Caco-2 (cell line): ENCODE measurements around the gene IL31RA. TPM values are rescaled to one million over a fixed set of nuclear protein-coding genes. Genes with fewer than 3 reads are reported as not detected.

Source experiments
- BruUV-seq: library from RNA; stranded (reverse); fragments of 400-500 nt; replicated peaks from 2 replicates; lab custom pipeline; 2021; lab: Mats Ljungman, UMichigan
- CTCF ChIA-PET: fragments of 300-600 bp; sonication (Branson Sonifier 250); formaldehyde crosslinking; loops from one replicate; lab custom pipeline; 2022; ENCODE audit warnings: antibody characterized with exemption; lab: Charles Lee
- POLR2A ChIA-PET: fragments of 300-600 bp; sonication (Branson Sonifier 250); formaldehyde crosslinking; loops from one replicate; lab custom pipeline; 2022; ENCODE audit warnings: antibody characterized with exemption; lab: Charles Lee
- DNase-seq, 2 experiments: peaks; one replicate each; pipeline versions ENCODE4 v3.0.0 to v3.0.0-alpha.2; 2020 to 2022
- H3K27me3 ChIP-seq: replicated peaks from 2 replicates; pipeline ENCODE4 v1.6.0; 2011; ENCODE audit warnings: low read length; ENCODE audit not compliant: control insufficient read depth, insufficient read depth
- H3K36me3 ChIP-seq: 2 replicates; pipeline ENCODE4 v1.5.1; 2011; ENCODE audit warnings: low read length; ENCODE audit not compliant: control insufficient read depth, insufficient read depth
- H3K4me1 ChIP-seq: fragments of 250-450 bp; sonication (Bioruptor Pico); 2 replicates; pipeline ENCODE4 v1.5.1; 2020; ENCODE audit warnings: mild to moderate bottlenecking
- H3K4me3 ChIP-seq: 2 replicates; pipeline ENCODE4 v1.5.1; 2011; ENCODE audit warnings: low read depth, mild to moderate bottlenecking, control low read depth, low read length
- H3K9me3 ChIP-seq: fragments of 250-450 bp; sonication (Bioruptor Pico); 2 replicates; pipeline ENCODE4 v1.5.1; 2020; ENCODE audit warnings: mild to moderate bottlenecking, moderate library complexity
- H3K27ac Mint-ChIP-seq: one replicate; pipeline ENCODE4 v1.8.0; 2022; ENCODE audit warnings: mixed read lengths; ENCODE audit not compliant: unreplicated experiment
- H3K27me3 Mint-ChIP-seq: one replicate; pipeline ENCODE4 v1.8.0; 2022; ENCODE audit warnings: mixed read lengths; ENCODE audit not compliant: insufficient read depth, unreplicated experiment
- H3K36me3 Mint-ChIP-seq: one replicate; pipeline ENCODE4 v1.8.0; 2022; ENCODE audit warnings: mild to moderate bottlenecking, mixed read lengths; ENCODE audit not compliant: insufficient read depth, unreplicated experiment
- H3K4me1 Mint-ChIP-seq: one replicate; pipeline ENCODE4 v1.8.0; 2022; ENCODE audit warnings: low read depth, mixed read lengths; ENCODE audit not compliant: unreplicated experiment
- H3K4me3 Mint-ChIP-seq: one replicate; pipeline ENCODE4 v1.8.0; 2022; ENCODE audit warnings: mild to moderate bottlenecking, moderate library complexity, mixed read lengths; ENCODE audit not compliant: unreplicated experiment
- H3K9me3 Mint-ChIP-seq: one replicate; pipeline ENCODE4 v1.8.0; 2022; ENCODE audit warnings: mixed read lengths; ENCODE audit not compliant: unreplicated experiment
- CTCF ChIP-seq, 2 experiments: fragments of 200-600 bp in 1 of 2; IDR thresholded peaks; 1 replicate in 1 of 2; 2 replicates in 1 of 2; pipeline versions ENCODE4 v1.5.1 to v1.8.0; 2011 to 2022; ENCODE audit warnings: antibody characterized with exemption in 1 of 2, control low read depth in 1 of 2, inconsistent platforms in 1 of 2, low read depth in 1 of 2, low read length in 1 of 2, mild to moderate bottlenecking in 1 of 2, moderate library complexity in 1 of 2; ENCODE audit not compliant: insufficient read depth in 1 of 2, severe bottlenecking in 1 of 2, unreplicated experiment in 1 of 2
- intact Hi-C: fragments of 100-400 bp; cut with micrococcal nuclease; formaldehyde crosslinking; loops from one replicate; pipeline ENCODE4 v1.10.0; 2022; ENCODE audit not compliant: unreplicated experiment
- total RNA-seq: library from RNA; stranded (reverse); gene quantifications from 2 replicates; pipeline ENCODE4 v1.2.3, GENCODE V29; 2022

IL31RA gene
- total RNA-seq, 1 experiment from 2014 or later = not detected

GRCh38 chr5:55919625-55920024, 68.5 kb downstream of the IL31RA start:
- no peak for DNase-seq
- Histone ChIP-seq H3K4me3 (no peak overlapping the region), H3K9me3 (no peaks in the 10 kb centered on the region), H3K27me3 (no peaks in the 10 kb centered on the region), H3K36me3 (no peaks in the 10 kb centered on the region), H3K4me1 (peaks cover 50% of the 10 kb centered on the region)
- H3K4me1 Mint-ChIP-seq = peaks cover 33% of the 10 kb centered on the region
- H3K36me3 Mint-ChIP-seq = peaks cover 4% of the 10 kb centered on the region
- CTCF ChIA-PET = interaction anchor here (0.5 to 0.7 kb wide), 2 partner anchors 207 to 528 kb away, joined by 3 read pairs; no protein-coding TSS in a partner anchor
- no peaks in the 10 kb centered on the region for H3K9me3 Mint-ChIP-seq
- BruUV-seq = no TSS peak
- intact Hi-C loops = no loop called here
- POLR2A ChIA-PET = no interaction called here
- no peak for TF ChIP-seq CTCF (IDR thresholded peaks at IDR 0.05; ENCODE audit: insufficient read depth in 1 of 2, low read depth in 1 of 2, low read length in 1 of 2, severe bottlenecking in 1 of 2, unreplicated experiment in 1 of 2)
- H3K27ac Mint-ChIP-seq = peak overlapping the region; percentile 84
- peak overlapping the region; percentile 31 for H3K4me3 Mint-ChIP-seq
- H3K27me3 Mint-ChIP-seq = no peaks in the 10 kb centered on the region

GRCh38 chr5:55920784-55921183, 69.6 kb downstream of the IL31RA start:
- Histone ChIP-seq H3K36me3 (no peaks in the 10 kb centered on the region), H3K4me1 (peaks cover 58% of the 10 kb centered on the region), H3K4me3 (no peak overlapping the region), H3K27me3 (no peaks in the 10 kb centered on the region), H3K9me3 (no peaks in the 10 kb centered on the region)
- POLR2A ChIA-PET = no interaction called here
- H3K27ac Mint-ChIP-seq = peak overlapping the region; percentile 68
- peaks cover 33% of the 10 kb centered on the region for H3K4me1 Mint-ChIP-seq
- H3K9me3 Mint-ChIP-seq = no peaks in the 10 kb centered on the region
- no peak overlapping the region for H3K4me3 Mint-ChIP-seq
- H3K36me3 Mint-ChIP-seq = peaks cover 4% of the 10 kb centered on the region
- no peaks in the 10 kb centered on the region for H3K27me3 Mint-ChIP-seq
- CTCF ChIA-PET = no interaction called here
- DNase-seq = no peak
- no peak for TF ChIP-seq CTCF (IDR thresholded peaks at IDR 0.05; ENCODE audit: insufficient read depth in 1 of 2, low read depth in 1 of 2, low read length in 1 of 2, severe bottlenecking in 1 of 2, unreplicated experiment in 1 of 2)
- intact Hi-C loops = no loop called here
- BruUV-seq = no TSS peak

GRCh38 chr5:55921617-55922016, 70.5 kb downstream of the IL31RA start:
- ChIA-PET POLR2A (no interaction called here), CTCF (interaction anchor here (0.7 kb wide), 2 partner anchors 137 to 762 kb away, joined by 3 to 6 read pairs; no protein-coding TSS in a partner anchor)
- Mint-ChIP-seq H3K27me3 (no peaks in the 10 kb centered on the region), H3K4me3 (no peak overlapping the region), H3K27ac (no peak overlapping the region), H3K4me1 (peaks cover 33% of the 10 kb centered on the region), H3K9me3 (no peaks in the 10 kb centered on the region), H3K36me3 (peaks cover 4% of the 10 kb centered on the region)
- Histone ChIP-seq H3K36me3 (no peaks in the 10 kb centered on the region), H3K4me3 (no peak overlapping the region), H3K4me1 (peaks cover 66% of the 10 kb centered on the region), H3K27me3 (no peaks in the 10 kb centered on the region), H3K9me3 (no peaks in the 10 kb centered on the region)
- intact Hi-C loops = no loop called here
- TF ChIP-seq CTCF (IDR thresholded peaks at IDR 0.05; ENCODE audit: insufficient read depth in 1 of 2, low read depth in 1 of 2, low read length in 1 of 2, severe bottlenecking in 1 of 2, unreplicated experiment in 1 of 2) = no peak
- no TSS peak for BruUV-seq
- no peak for DNase-seq
